Pancreas (tissue), 10 donors: ENCODE measurements around the gene NUP107. TPM values are rescaled to one million over a fixed set of nuclear protein-coding genes. Genes with fewer than 3 reads are reported as not detected.

ENCODE experiments used
- ATAC-seq, 4 donors: fragments of 200-7000 bp; cut with Tn5 transposase; one replicate each; pipeline versions ENCODE4 v1.8.0 to v1.9.1; 2020; ENCODE audit warnings: mild to moderate bottlenecking in 4 of 4, moderate library complexity in 4 of 4
- DNase-seq, 6 donors: peaks; one replicate each; pipeline ENCODE4 v3.0.0-alpha.2; 2020
- FAIRE-seq: peaks from 2 replicates; lab custom pipeline; 2012; peaks lifted over from hg19 to GRCh38; lab: Jason Lieb, UNC
- H3K27ac ChIP-seq, 4 donors: fragments of 200-600 bp; sonication (generic); 1 replicate in 3 of 4; 2 replicates in 1 of 4; pipeline versions ENCODE4 v1.5.0 to v1.8.0; 2020
- H3K27me3 ChIP-seq, 4 donors: fragments of 200-600 bp; one replicate each; pipeline ENCODE4 v1.8.0; 2021
- H3K36me3 ChIP-seq, 3 donors: fragments of 200-600 bp; sonication (generic) in 1 of 3; one replicate each; pipeline versions ENCODE4 v1.5.0 to v1.8.0; 2020 to 2021
- H3K4me1 ChIP-seq, 3 donors: fragments of 200-600 bp; one replicate each; pipeline ENCODE4 v1.8.0; 2021
- H3K4me3 ChIP-seq, 4 donors: fragments of 200-600 bp; sonication (generic) in 2 of 4; one replicate each; pipeline versions ENCODE4 v1.5.0 to v1.8.0; 2020 to 2021
- H3K9me3 ChIP-seq, 4 donors: fragments of 200-600 bp; one replicate each; pipeline ENCODE4 v1.8.0; 2021
- CTCF ChIP-seq, 4 donors: fragments of 200-600 bp; sonication (generic) in 3 of 4; IDR thresholded peaks; one replicate each; pipeline versions ENCODE4 v1.5.0 to v1.8.0; 2021; ENCODE audit warnings: antibody characterized with exemption in 4 of 4
- WGBS, 2 donors: extraction: QIAGEN DNeasy Blood & Tissue Kit; methylation state at CpG; one replicate each; pipeline ENCODE4 v1.1.7; 2013; 5-methylcytosine and 5-hydroxymethylcytosine counted together
- intact Hi-C, 3 donors: fragments of 100-400 bp; cut with DNase I; formaldehyde crosslinking; loops; one replicate each; pipeline versions ENCODE4 v1.11.1 to v1.14.2; 2022
- polyA plus RNA-seq, 2 donors: library from polyadenylated mRNA; stranded (reverse); fragments of 200-250 nt; gene quantifications; one replicate each; pipeline ENCODE4 v1.2.3, GENCODE V29; 2013
- total RNA-seq, 6 donors: library from RNA; stranded (reverse); fragmentation: NEBNext Ultra II Directional in 4 of 6; extraction: Animal tissue kit (Norgen Biotek cat#: 25700) in 4 of 6; gene quantifications; one replicate each; pipeline versions ENCODE4 v1.2.1 to v1.2.4, GENCODE V29; 2021 to 2023
- donor health status: healthy with polysubstance abuse.
- donor health status: DM: no; HTN: no; CAD: no; lungs with moderate emphysema.
- donor health status: DM: no; HTN: no; CAD: no.
- donor health status: control.
- donor health status: control.
- donor health status: Bipolar disorder and iron deficiency.
- donor health status: DM: yes; HTN: yes; CAD: no.
- donor health status: DM: no; HTN: no; CAD: no.
- donor health status: DM: no; HTN: no; CAD: no.
- donor health status: DM: yes; HTN: yes; CAD: no.

The NUP107 gene
- total and polyA plus RNA-seq, 8 donors, result 11.3 to 22.1 (median 14.6) TPM

- Histone ChIP-seq H3K4me3 (no peak overlapping the region), H3K4me1 (no peaks in the 10 kb centered on the region), H3K9me3 (no peaks in the 10 kb centered on the region), H3K36me3 (no peaks in the 10 kb centered on the region), H3K27ac (no peak overlapping the region), H3K27me3 (no peaks in the 10 kb centered on the region)
- 91 to 94% methylated on average over 1 of the region's 1 CpG for WGBS, 2 donors
- FAIRE-seq, result no peak
- no peak for DNase-seq
- TF ChIP-seq CTCF (IDR thresholded peaks at IDR 0.05), result no peak
- ATAC-seq, result no peak
- intact Hi-C loops, result no loop called here
Observed at GRCh38 chr12:68667291-68667690, 19.5 kb upstream of the NUP107 start.

DNA sequence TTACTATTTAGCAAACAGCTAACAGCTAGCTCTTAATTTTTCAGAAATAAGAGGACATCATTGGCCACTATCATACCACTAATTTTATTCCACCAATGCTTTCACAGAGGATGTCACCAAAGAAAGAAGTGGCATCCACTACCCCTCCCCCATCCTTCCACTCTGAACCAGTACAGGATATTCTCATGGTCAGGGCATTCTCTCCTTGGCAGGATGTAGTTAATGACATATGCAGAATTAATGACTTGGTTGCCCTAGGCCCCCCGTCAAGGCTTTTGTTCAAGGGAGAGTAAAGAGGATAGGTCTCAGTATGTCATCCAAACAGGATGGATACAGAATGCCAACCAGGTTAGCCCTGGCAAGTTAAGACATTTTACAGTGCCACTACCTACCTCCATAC is 18.9 kb upstream of the NUP107 start:
- FAIRE-seq, result no peak
- ATAC-seq, result no peak
- Histone ChIP-seq H3K36me3 (no peaks in the 10 kb centered on the region), H3K27ac (no peak overlapping the region), H3K9me3 (no peaks in the 10 kb centered on the region), H3K4me1 (no peaks in the 10 kb centered on the region), H3K27me3 (no peaks in the 10 kb centered on the region), H3K4me3 (no peak overlapping the region)
- WGBS, 2 donors, result 43 to 52% methylated on average over 1 of the region's 1 CpG
- TF ChIP-seq CTCF (IDR thresholded peaks at IDR 0.05), result no peak
- DNase-seq, result no peak
- intact Hi-C loops, result no loop called here

DNA sequence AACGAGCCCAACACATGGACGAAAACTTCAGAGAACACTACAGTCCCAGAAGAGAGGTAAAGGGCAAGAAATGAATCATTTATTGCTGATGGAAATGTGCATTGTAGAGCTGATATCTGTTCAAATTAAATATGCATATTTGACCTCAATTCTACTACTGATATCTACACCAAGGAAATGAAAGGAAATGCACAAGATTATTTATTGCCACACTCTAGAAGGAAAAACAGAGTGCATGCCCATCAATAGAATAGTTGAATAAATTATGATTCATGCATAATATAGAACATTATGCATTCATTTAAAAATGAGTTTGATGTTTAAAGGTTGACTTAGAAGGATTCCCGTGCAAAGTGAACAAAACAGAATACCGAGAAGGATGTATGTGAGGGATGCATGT is 15.6 kb upstream of the NUP107 start:
- WGBS, 2 donors, result 72 to 77% methylated on average over 4 of the region's 4 CpGs
- ATAC-seq (no peak), FAIRE-seq (no peak)

GRCh38 chr12:68673788-68674187 is 13.0 kb upstream of the NUP107 start:
- H3K27ac ChIP-seq, result no peak overlapping the region
- no peak for DNase-seq
- no peaks in the 10 kb centered on the region for H3K9me3 ChIP-seq
- no peaks in the 10 kb centered on the region for H3K36me3 ChIP-seq
- 74 to 88% methylated on average over 4 of the region's 4 CpGs for WGBS, 2 donors
- no peaks in the 10 kb centered on the region for H3K27me3 ChIP-seq
- no peak overlapping the region for H3K4me3 ChIP-seq
- intact Hi-C loops, result no loop called here
- no peak for TF ChIP-seq CTCF (IDR thresholded peaks at IDR 0.05)
- no peaks in the 10 kb centered on the region for H3K4me1 ChIP-seq
- ATAC-seq, result no peak
- FAIRE-seq, result no peak

More for the DNA sequence above, 15.6 kb upstream of the NUP107 start:
- H3K36me3 ChIP-seq, result no peaks in the 10 kb centered on the region
- no peaks in the 10 kb centered on the region for H3K4me1 ChIP-seq
- DNase-seq, result no peak
- no peak overlapping the region for H3K27ac ChIP-seq
- H3K4me3 ChIP-seq, result no peak overlapping the region
- TF ChIP-seq CTCF (IDR thresholded peaks at IDR 0.05), result no peak
- intact Hi-C loops, result no loop called here
- H3K9me3 ChIP-seq, result no peaks in the 10 kb centered on the region
- H3K27me3 ChIP-seq, result no peaks in the 10 kb centered on the region

- no peak for DNase-seq
- FAIRE-seq, result no peak
- intact Hi-C loops, result no loop called here
- ATAC-seq, result no peak
- no peaks in the 10 kb centered on the region for H3K9me3 ChIP-seq
- no peak overlapping the region for H3K27ac ChIP-seq
- H3K4me1 ChIP-seq, result no peaks in the 10 kb centered on the region
- no peak overlapping the region for H3K4me3 ChIP-seq
- H3K27me3 ChIP-seq, result no peaks in the 10 kb centered on the region
- TF ChIP-seq CTCF (IDR thresholded peaks at IDR 0.05), result no peak
- no peaks in the 10 kb centered on the region for H3K36me3 ChIP-seq
Observed at GRCh38 chr12:68674376-68674775, 12.4 kb upstream of the NUP107 start.
